Measurements from ENCODE around the gene ATF3.

Gene ATF3

GRCh38 chr1:212621043-212621948, 12.7 kb downstream of the ATF3 start:
- TF ChIP-seq CTCF (IDR thresholded peaks at IDR 0.05; ENCODE audit: insufficient read depth, low read depth, low read length, missing control alignments), result no peak

GRCh38 chr1:212621949-212622305, 13.4 kb downstream of the ATF3 start:
- DNase-seq (ENCODE audit: low read depth), result no peak
- TF ChIP-seq CTCF (IDR thresholded peaks at IDR 0.05; ENCODE audit: insufficient read depth, low read depth, low read length, missing control alignments), result no peak
- H3K4me3 ChIP-seq (ENCODE audit: low read depth, low read length), result no peak overlapping the region

More at GRCh38 chr1:212621043-212621948, 12.7 kb downstream of the ATF3 start:
- DNase-seq (ENCODE audit: low read depth), result no peak
- H3K4me3 ChIP-seq (ENCODE audit: low read depth, low read length), result no peak overlapping the region

- no peak for DNase-seq (ENCODE audit: low read depth)
- no peak overlapping the region for H3K4me3 ChIP-seq (ENCODE audit: low read depth, low read length)
- TF ChIP-seq CTCF (IDR thresholded peaks at IDR 0.05; ENCODE audit: insufficient read depth, low read depth, low read length, missing control alignments), result no peak
These were observed 13.9 kb downstream of the ATF3 start for GRCh38 chr1:212622467-212622866.

GRCh38 chr1:212622906-212623305, 14.3 kb downstream of the ATF3 start:
- no peak for DNase-seq (ENCODE audit: low read depth)
- no peak overlapping the region for H3K4me3 ChIP-seq (ENCODE audit: low read depth, low read length)
- no peak for TF ChIP-seq CTCF (IDR thresholded peaks at IDR 0.05; ENCODE audit: insufficient read depth, low read depth, low read length, missing control alignments)

- DNase-seq (ENCODE audit: low read depth), result no peak
- H3K4me3 ChIP-seq (ENCODE audit: low read depth, low read length), result no peak overlapping the region
- no peak for TF ChIP-seq CTCF (IDR thresholded peaks at IDR 0.05; ENCODE audit: insufficient read depth, low read depth, low read length, missing control alignments)
These were observed 15.0 kb downstream of the ATF3 start for GRCh38 chr1:212623603-212624002.

- TF ChIP-seq CTCF (IDR thresholded peaks at IDR 0.05; ENCODE audit: insufficient read depth, low read depth, low read length, missing control alignments), result no peak
- DNase-seq (ENCODE audit: low read depth), result no peak
- no peak overlapping the region for H3K4me3 ChIP-seq (ENCODE audit: low read depth, low read length)
These were observed 16.5 kb downstream of the ATF3 start for GRCh38 chr1:212624976-212625501.

All from GM12865 (cell line).